GM23248 (cell line): ENCODE results near the gene SLC6A18.

ENCODE experiments used
- EZH2 ChIP-seq: fragments of 200-600 bp; sonication (generic); IDR thresholded peaks from 2 replicates; pipeline ENCODE4 v1.6.1; 2018; ENCODE audit warnings: antibody characterized with exemption, mild to moderate bottlenecking; ENCODE audit not compliant: insufficient read depth, poor library complexity, severe bottlenecking
- EZH2phosphoT487 ChIP-seq: fragments of 200-600 bp; sonication (generic); IDR thresholded peaks from 2 replicates; pipeline ENCODE4 v1.6.1; 2018; ENCODE audit warnings: antibody characterized with exemption, moderate library complexity, mild to moderate bottlenecking, low read depth; ENCODE audit not compliant: insufficient read depth

DNA sequence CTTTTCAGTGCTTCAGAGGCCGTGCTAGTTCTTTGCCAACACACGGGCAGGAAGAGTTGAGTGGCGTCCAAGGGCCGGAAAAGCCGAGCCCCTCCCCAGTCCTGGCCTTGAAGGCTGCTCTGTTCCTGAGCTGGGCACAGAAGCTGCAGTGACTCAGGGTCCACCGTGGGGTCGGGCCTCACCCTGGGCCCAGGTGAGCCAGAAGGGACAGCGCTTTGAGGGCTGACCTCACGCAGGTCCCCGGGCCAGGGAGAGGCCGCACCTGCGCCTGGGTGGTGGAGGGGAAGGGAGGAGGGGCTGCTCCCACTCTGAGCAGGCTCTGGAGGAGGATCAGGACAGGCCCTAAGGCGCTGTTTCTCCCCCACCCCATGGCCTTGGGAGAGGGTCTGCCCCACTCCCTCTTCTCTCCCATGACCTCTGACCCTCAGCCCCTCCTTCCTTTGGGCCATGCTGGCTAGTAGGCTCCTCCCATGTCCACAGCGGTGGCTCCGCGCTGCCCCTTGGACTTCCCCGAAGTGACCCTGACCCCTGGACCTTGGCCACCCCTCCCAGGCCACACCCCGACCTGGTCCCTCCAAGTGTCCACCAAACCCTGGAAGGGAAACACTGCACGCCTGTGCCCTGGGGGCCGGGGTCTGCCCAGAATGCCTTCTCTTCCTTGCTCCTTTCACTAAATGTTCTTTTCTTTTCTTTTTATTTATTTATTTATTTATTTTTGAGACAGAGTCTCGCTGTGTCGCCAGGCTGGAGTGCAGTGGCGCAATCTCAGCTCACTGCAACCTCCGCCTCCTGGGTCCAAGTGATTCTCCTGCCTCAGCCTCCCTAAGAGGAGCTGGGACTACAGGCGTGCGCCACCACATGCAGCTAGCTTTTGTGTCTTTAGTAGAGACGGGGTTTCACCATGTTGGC is 43.5 kb upstream of the SLC6A18 start:
- TF ChIP-seq EZH2phosphoT487 (no peak), EZH2 (no peak)
